Left ventricle myocardium inferior (tissue), 1 donor: ENCODE measurements around the gene KATNB1. TPM values are rescaled to one million over a fixed set of nuclear protein-coding genes. Genes with fewer than 3 reads are reported as not detected.
A peak's percentile ranks its signal among the peaks of the same experiment; 100 is the strongest.

Experiments used
- DNase-seq: peaks from one replicate; pipeline ENCODE4 v3.0.0-alpha.2; 2020
- H3K27ac ChIP-seq: fragments of 200-600 bp; replicated peaks from 2 replicates; pipeline ENCODE4 v1.8.0; 2021
- H3K27me3 ChIP-seq: fragments of 200-600 bp; 2 replicates; pipeline ENCODE4 v1.8.0; 2021; ENCODE audit warnings: low read depth
- H3K36me3 ChIP-seq: fragments of 200-600 bp; 2 replicates; pipeline ENCODE4 v1.8.0; 2021
- H3K4me1 ChIP-seq: fragments of 200-600 bp; 2 replicates; pipeline ENCODE4 v1.8.0; 2021
- H3K4me3 ChIP-seq: fragments of 200-600 bp; 2 replicates; pipeline ENCODE4 v1.8.0; 2021; ENCODE audit warnings: mild to moderate bottlenecking, moderate library complexity
- H3K9me3 ChIP-seq: fragments of 200-600 bp; replicated peaks from 2 replicates; pipeline ENCODE4 v1.8.0; 2021
- intact Hi-C: fragments of 100-400 bp; cut with micrococcal nuclease; formaldehyde crosslinking; loops from one replicate; pipeline ENCODE4 v1.11.0; 2022
- total RNA-seq: library from RNA; stranded (reverse); fragmentation: NEBNext Ultra II Directional; extraction: Animal tissue kit (Norgen Biotek cat#: 25700); gene quantifications from one replicate; pipeline ENCODE4 v1.2.1, GENCODE V29; 2021
- TF ChIP-seq, protein P1 (sequence below): fragments of 200-600 bp; IDR thresholded peaks from 2 replicates; pipeline ENCODE4 v1.8.0; 2021; ENCODE audit warnings: antibody characterized with exemption, mild to moderate bottlenecking, borderline replicate concordance
- donor health status: DM: no; HTN: yes; CAD: no; lungs with severe emphysema.

The KATNB1 gene
- total RNA-seq, 1 donor from 2014 or later, result 11.2 TPM

- intact Hi-C loops, result no loop called here
- H3K27me3 ChIP-seq, result no peaks in the 10 kb centered on the region
- no peak overlapping the region for H3K27ac ChIP-seq
- H3K36me3 ChIP-seq, result no peaks in the 10 kb centered on the region
- H3K4me3 ChIP-seq, result no peak overlapping the region
- no peaks in the 10 kb centered on the region for H3K9me3 ChIP-seq
- no peak for DNase-seq
- H3K4me1 ChIP-seq, result peaks cover 45% of the 10 kb centered on the region
- TF ChIP-seq, protein P1, sequence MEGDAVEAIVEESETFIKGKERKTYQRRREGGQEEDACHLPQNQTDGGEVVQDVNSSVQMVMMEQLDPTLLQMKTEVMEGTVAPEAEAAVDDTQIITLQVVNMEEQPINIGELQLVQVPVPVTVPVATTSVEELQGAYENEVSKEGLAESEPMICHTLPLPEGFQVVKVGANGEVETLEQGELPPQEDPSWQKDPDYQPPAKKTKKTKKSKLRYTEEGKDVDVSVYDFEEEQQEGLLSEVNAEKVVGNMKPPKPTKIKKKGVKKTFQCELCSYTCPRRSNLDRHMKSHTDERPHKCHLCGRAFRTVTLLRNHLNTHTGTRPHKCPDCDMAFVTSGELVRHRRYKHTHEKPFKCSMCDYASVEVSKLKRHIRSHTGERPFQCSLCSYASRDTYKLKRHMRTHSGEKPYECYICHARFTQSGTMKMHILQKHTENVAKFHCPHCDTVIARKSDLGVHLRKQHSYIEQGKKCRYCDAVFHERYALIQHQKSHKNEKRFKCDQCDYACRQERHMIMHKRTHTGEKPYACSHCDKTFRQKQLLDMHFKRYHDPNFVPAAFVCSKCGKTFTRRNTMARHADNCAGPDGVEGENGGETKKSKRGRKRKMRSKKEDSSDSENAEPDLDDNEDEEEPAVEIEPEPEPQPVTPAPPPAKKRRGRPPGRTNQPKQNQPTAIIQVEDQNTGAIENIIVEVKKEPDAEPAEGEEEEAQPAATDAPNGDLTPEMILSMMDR, result no peak
These were observed 3.3 kb downstream of the KATNB1 start for GRCh38 chr16:57738844-57739243.

GRCh38 chr16:57739756-57740422, 4.3 kb downstream of the KATNB1 start:
- H3K4me3 ChIP-seq, result no peak overlapping the region
- TF ChIP-seq, protein P1, result no peak
- H3K4me1 ChIP-seq, result peaks cover 34% of the 10 kb centered on the region
- no peak overlapping the region for H3K27ac ChIP-seq
- no peak for DNase-seq
- no peaks in the 10 kb centered on the region for H3K36me3 ChIP-seq
- H3K27me3 ChIP-seq, result no peaks in the 10 kb centered on the region
- H3K9me3 ChIP-seq, result no peaks in the 10 kb centered on the region
- intact Hi-C loops, result no loop called here

- DNase-seq, result no peak
- Histone ChIP-seq H3K9me3 (no peaks in the 10 kb centered on the region), H3K4me1 (peaks cover 33% of the 10 kb centered on the region), H3K27ac (no peak overlapping the region), H3K4me3 (no peak overlapping the region), H3K27me3 (no peaks in the 10 kb centered on the region), H3K36me3 (no peaks in the 10 kb centered on the region)
- intact Hi-C loops, result no loop called here
- TF ChIP-seq, protein P1, result no peak
These were observed 5.0 kb downstream of the KATNB1 start for GRCh38 chr16:57740423-57741071.

DNA sequence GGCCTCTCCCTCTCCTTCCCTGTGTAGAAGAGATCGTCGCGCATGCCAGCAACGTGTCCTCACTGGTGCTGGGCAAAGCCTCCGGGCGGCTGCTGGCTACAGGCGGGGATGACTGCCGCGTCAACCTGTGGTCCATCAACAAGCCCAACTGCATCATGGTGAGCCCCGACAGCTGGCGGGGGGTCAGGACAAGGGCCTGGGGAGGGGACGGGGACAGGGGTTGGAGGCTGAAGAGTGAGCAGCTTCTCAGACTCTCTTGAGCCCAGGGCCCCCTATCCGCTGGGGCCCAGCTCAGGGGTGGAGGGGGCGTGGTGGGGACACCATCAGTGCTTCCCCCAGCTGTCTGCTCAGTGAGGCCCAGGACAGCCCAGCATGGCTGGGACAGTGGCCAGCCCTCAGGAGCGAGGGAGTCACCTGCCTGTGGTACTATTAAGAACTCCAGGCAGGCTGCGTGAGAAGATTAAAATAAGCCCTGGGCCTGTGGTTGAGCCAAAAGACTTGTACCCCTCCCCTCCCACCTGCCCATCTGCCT, 6.2 kb downstream of the KATNB1 start:
- TF ChIP-seq, protein P1, result no peak
- peak; percentile 41 for DNase-seq
- H3K27me3 ChIP-seq, result no peaks in the 10 kb centered on the region
- H3K36me3 ChIP-seq, result no peaks in the 10 kb centered on the region
- H3K4me3 ChIP-seq, result no peak overlapping the region
- no peak overlapping the region for H3K27ac ChIP-seq
- intact Hi-C loops, result no loop called here
- H3K9me3 ChIP-seq, result no peaks in the 10 kb centered on the region
- peaks cover 21% of the 10 kb centered on the region for H3K4me1 ChIP-seq

DNA sequence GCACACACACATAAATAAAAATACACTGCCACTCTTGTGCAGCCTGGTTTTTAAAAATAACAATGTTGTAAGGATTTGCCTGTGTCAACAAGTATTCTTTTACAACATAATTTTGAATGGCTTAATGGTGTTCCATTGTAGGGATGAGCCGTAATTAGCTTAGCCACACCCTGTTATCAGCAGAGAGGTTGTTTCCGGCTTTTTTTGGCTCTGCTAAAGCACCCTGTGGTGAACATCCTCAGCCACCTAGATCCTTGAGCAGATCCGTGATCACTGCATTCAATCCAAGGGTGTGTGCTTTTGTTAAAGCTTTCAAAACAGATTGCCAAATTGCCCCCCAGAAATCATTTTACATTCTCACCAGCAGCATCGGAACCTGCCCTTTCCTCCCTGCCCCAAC, 7.0 kb downstream of the KATNB1 start:
- Histone ChIP-seq H3K4me3 (no peak overlapping the region), H3K9me3 (no peaks in the 10 kb centered on the region), H3K27me3 (no peaks in the 10 kb centered on the region), H3K27ac (no peak overlapping the region), H3K4me1 (peaks cover 14% of the 10 kb centered on the region), H3K36me3 (no peaks in the 10 kb centered on the region)
- no peak for DNase-seq
- intact Hi-C loops, result no loop called here
- TF ChIP-seq, protein P1, result no peak
